Osteoblast (primary cell): ENCODE results near the gene NDUFV3. TPM values are rescaled to one million over a fixed set of nuclear protein-coding genes. Genes with fewer than 3 reads are reported as not detected.

Source experiments
- DNase-seq: peaks from one replicate; pipeline ENCODE4 v3.0.0; 2011; ENCODE audit warnings: low spot score, mixed read lengths; ENCODE audit not compliant: insufficient read length; ENCODE audit errors: missing footprints
- H2AFZ ChIP-seq: 2 replicates; pipeline ENCODE4 v1.6.0; 2011; ENCODE audit warnings: mild to moderate bottlenecking, low read length
- H3K27ac ChIP-seq: 2 replicates; pipeline ENCODE4 v1.5.1; 2011; ENCODE audit warnings: mild to moderate bottlenecking, low read depth, low read length, moderate library complexity
- H3K27me3 ChIP-seq: 2 replicates; pipeline ENCODE4 v1.6.0; 2012; ENCODE audit warnings: mild to moderate bottlenecking, control low read depth, inconsistent platforms, low read length, moderate library complexity; ENCODE audit not compliant: insufficient read depth
- H3K36me3 ChIP-seq: 2 replicates; pipeline ENCODE4 v1.5.1; 2011; ENCODE audit warnings: mild to moderate bottlenecking, low read length, control low read depth, moderate library complexity; ENCODE audit not compliant: insufficient read depth
- H3K4me1 ChIP-seq: 2 replicates; pipeline ENCODE4 v1.5.1; 2011; ENCODE audit warnings: mild to moderate bottlenecking, low read length, control low read depth, moderate library complexity; ENCODE audit not compliant: insufficient read depth
- H3K4me2 ChIP-seq: 2 replicates; pipeline ENCODE4 v1.6.0; 2011; ENCODE audit warnings: mild to moderate bottlenecking, low read length; ENCODE audit not compliant: insufficient read depth
- H3K4me3 ChIP-seq: fragments of 200-600 bp; sonication (generic); 3 replicates; pipeline ENCODE4 v1.5.1; 2012; ENCODE audit warnings: mild to moderate bottlenecking, low read length, inconsistent platforms; ENCODE audit not compliant: insufficient read depth
- H3K79me2 ChIP-seq: 2 replicates; pipeline ENCODE4 v1.6.0; 2012; ENCODE audit warnings: mild to moderate bottlenecking, low read length, control low read depth, inconsistent platforms; ENCODE audit not compliant: insufficient read depth
- H3K9me3 ChIP-seq: 2 replicates; pipeline ENCODE4 v1.5.1; 2011; ENCODE audit warnings: low read depth, low read length, control low read depth
- H4K20me1 ChIP-seq: 2 replicates; pipeline ENCODE4 v1.6.0; 2012; ENCODE audit warnings: mild to moderate bottlenecking, low read length, control low read depth; ENCODE audit not compliant: insufficient read depth
- CTCF ChIP-seq: IDR thresholded peaks from 2 replicates; pipeline ENCODE4 v1.5.1; 2011; ENCODE audit warnings: mild to moderate bottlenecking, low read depth, low read length, moderate library complexity; ENCODE audit errors: extremely low read depth
- total RNA-seq: library from RNA; depleted of rRNA; stranded (reverse); fragments of >200 nt; gene quantifications from 2 replicates; pipeline ENCODE4 v1.2.3, GENCODE V29; 2012

NDUFV3 gene
- 65.1 and 66.2 TPM in 2 replicates for total RNA-seq

DNA sequence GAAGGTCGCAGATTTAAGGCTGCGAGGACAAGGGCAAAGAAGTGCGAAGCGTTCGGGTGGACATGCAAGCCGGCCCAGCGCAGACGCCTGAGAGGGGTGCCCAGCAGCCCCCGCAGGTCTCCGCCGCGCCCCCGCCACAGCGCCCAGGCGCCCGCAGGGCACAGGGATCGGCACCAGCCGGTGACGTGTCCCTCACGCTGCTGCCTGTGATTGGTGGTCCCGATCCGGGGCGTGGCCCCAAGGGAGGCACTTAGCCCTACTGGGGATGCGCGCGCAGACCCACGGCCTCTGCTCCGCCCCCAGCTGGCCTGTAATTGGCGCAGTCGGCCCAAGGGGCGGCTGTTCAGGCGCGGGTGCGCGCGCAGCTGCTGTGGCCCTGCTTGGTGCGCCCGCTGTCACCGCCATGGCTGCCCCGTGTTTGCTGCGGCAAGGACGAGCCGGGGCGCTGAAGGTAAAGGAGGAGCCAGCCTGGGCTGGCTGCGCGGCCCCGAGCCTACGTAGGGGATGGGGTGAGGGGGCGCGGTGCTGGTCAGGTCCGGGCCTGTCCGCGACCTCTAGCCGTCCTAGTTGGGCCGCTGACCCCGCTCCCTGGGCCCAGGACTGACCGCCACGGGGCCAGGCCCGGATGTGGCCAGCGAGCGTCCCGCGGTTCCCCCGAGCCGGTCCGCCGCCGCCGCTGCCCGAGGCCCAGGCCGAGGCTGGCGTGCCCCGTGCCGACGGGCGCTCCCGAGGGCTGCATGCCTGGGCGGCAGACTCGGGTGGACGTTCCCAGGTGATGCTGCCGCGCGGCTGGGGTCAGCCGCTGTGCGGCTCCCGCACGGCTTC lies at the start of gene NDUFV3:
NDUFV3 (plus strand) TSS at position 379 of the 825 bp plus-strand sequence; CDS start at position 404, 25 bp downstream.
- peak within 1 kb of the TSS; percentile 99 for H3K4me3 ChIP-seq
- peaks cover 18% of the 10 kb centered on the region for H4K20me1 ChIP-seq
- no peaks in the 10 kb centered on the region for H3K27me3 ChIP-seq
- no peaks in the 10 kb centered on the region for H3K9me3 ChIP-seq
- H3K4me1 ChIP-seq: peaks cover 16% of the 10 kb centered on the region
- H3K79me2 ChIP-seq: peaks cover 33% of the 10 kb centered on the region
- DNase-seq: peak; percentile 99
- peak within 1 kb of the TSS; percentile 92 for H3K27ac ChIP-seq
- peak within 1 kb of the TSS; percentile 90 for H3K4me2 ChIP-seq
- peaks cover 26% of the 10 kb centered on the region for H3K36me3 ChIP-seq
- no peak for TF ChIP-seq CTCF
- H2AFZ ChIP-seq: peak within 1 kb of the TSS; percentile 93

DNA sequence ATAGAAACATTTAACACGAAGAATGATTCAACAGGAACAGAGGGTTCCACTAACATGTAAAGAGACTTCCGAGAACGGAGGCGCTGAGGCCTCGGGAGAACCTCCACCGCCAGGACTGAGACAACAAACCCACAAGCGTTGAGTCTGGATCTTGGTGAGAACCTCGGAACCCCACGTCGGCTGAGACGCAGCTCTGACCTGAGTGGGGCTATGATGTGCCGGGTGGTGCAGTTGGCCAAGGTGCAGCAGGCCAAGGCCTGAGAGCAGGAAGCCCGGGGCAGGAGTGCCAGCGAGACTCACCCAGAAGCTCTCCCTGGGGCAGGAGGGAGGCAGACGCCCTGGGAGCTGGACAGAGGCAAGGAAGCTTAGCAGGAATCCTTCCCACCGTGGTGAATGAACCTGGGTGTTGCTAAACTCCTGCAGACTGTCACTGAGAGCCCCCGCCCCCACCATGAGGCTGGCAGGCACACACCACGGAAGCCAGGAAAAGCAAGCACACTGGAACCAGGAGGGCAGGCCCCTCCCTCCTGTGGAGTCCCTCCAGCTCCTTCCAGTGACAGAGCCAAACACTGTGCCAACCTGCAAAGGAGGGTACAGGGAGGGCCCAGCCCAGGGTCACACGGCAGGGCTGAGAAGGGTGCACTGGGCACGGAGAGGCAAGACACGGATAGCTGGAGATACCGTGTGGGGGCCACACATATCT lies 48.5 kb upstream of the NDUFV3 start:
- Histone ChIP-seq H3K79me2 (peaks cover 37% of the 10 kb centered on the region), H3K9me3 (no peaks in the 10 kb centered on the region), H3K27me3 (no peaks in the 10 kb centered on the region), H4K20me1 (peaks cover 14% of the 10 kb centered on the region), H2AFZ (no peak overlapping the region), H3K4me2 (no peak overlapping the region), H3K4me3 (peak overlapping the region; percentile 19), H3K27ac (no peak overlapping the region), H3K4me1 (no peaks in the 10 kb centered on the region), H3K36me3 (peaks cover 53% of the 10 kb centered on the region)
- TF ChIP-seq CTCF: no peak
- DNase-seq: peak; percentile 78

- no peak for TF ChIP-seq CTCF
- H4K20me1 ChIP-seq: peaks cover 14% of the 10 kb centered on the region
- H3K27me3 ChIP-seq: no peaks in the 10 kb centered on the region
- no peak overlapping the region for H3K4me2 ChIP-seq
- peak; percentile 90 for DNase-seq
- H3K79me2 ChIP-seq: peaks cover 37% of the 10 kb centered on the region
- H3K27ac ChIP-seq: no peak overlapping the region
- H2AFZ ChIP-seq: peak overlapping the region; percentile 29
- no peaks in the 10 kb centered on the region for H3K4me1 ChIP-seq
- H3K9me3 ChIP-seq: no peaks in the 10 kb centered on the region
- peaks cover 52% of the 10 kb centered on the region for H3K36me3 ChIP-seq
- H3K4me3 ChIP-seq: peak overlapping the region; percentile 19
Observed at GRCh38 chr21:42845296-42845965, 47.7 kb upstream of the NDUFV3 start.
